SU-DHL-6 (cell line): ENCODE results near the gene PDIA5.

Source experiments
- H2AFZ ChIP-seq: fragments of 200-600 bp; sonication (generic); 2 replicates; pipeline ENCODE4 v1.6.1; 2014; ENCODE audit warnings: low read depth, mild to moderate bottlenecking, moderate library complexity, mixed read lengths, antibody characterized with exemption, low read length; ENCODE audit not compliant: severe bottlenecking
- H3F3A ChIP-seq: fragments of 200-600 bp; shearing (Covaris generic); 2 replicates; pipeline ENCODE4 v1.6.0; 2016; ENCODE audit warnings: antibody characterized with exemption, mild to moderate bottlenecking; ENCODE audit not compliant: insufficient read depth
- H3K27ac ChIP-seq: fragments of 200-600 bp; sonication (generic); 2 replicates; pipeline ENCODE4 v1.5.1; 2016; ENCODE audit warnings: low read depth, mild to moderate bottlenecking, low read length, moderate library complexity, mixed read lengths
- H3K27me3 ChIP-seq: fragments of 200-600 bp; sonication (generic), shearing (Covaris generic); 2 replicates; pipeline ENCODE4 v1.6.0; 2014; ENCODE audit warnings: mild to moderate bottlenecking, low read length
- H3K36me3 ChIP-seq: fragments of 200-600 bp; sonication (generic); 2 replicates; pipeline ENCODE4 v1.6.1; 2014; ENCODE audit warnings: mild to moderate bottlenecking, low read length, mixed read lengths
- H3K4me2 ChIP-seq: fragments of 300-600, 200-600 bp; shearing (Covaris generic), sonication (generic); 2 replicates; pipeline ENCODE4 v1.6.0; 2014; ENCODE audit warnings: low read length, low read depth, mild to moderate bottlenecking; ENCODE audit not compliant: poor library complexity, severe bottlenecking
- H3K4me3 ChIP-seq: fragments of 200-600 bp; sonication (generic); 2 replicates; pipeline ENCODE4 v1.5.1; 2014; ENCODE audit warnings: antibody characterized with exemption, low read length, mild to moderate bottlenecking, mixed read lengths; ENCODE audit not compliant: insufficient read depth, poor library complexity, severe bottlenecking
- H3K79me2 ChIP-seq: fragments of 200-600 bp; sonication (generic); 2 replicates; pipeline ENCODE4 v1.6.1; 2014; ENCODE audit warnings: mild to moderate bottlenecking, low read length, moderate library complexity; ENCODE audit not compliant: insufficient read depth
- H3K9ac ChIP-seq: fragments of 200-600 bp; sonication (generic); 2 replicates; pipeline ENCODE4 v1.7.0; 2014; ENCODE audit warnings: mild to moderate bottlenecking, low read length
- H3K9me2 ChIP-seq: fragments of 200-600 bp; sonication (generic); replicated peaks from 2 replicates; pipeline ENCODE4 v1.6.1; 2014; ENCODE audit warnings: low read length; ENCODE audit not compliant: insufficient read depth
- H3K9me3 ChIP-seq: fragments of 200-600 bp; sonication (generic); 2 replicates; pipeline ENCODE4 v1.6.1; 2014; ENCODE audit warnings: low read length, mixed read lengths; ENCODE audit not compliant: insufficient read depth
- H4K20me1 ChIP-seq: fragments of 200-600 bp; sonication (generic); 2 replicates; pipeline ENCODE4 v1.6.1; 2014; ENCODE audit warnings: low read depth, mild to moderate bottlenecking, antibody characterized with exemption, low read length, moderate library complexity, mixed read lengths
- EZH2phosphoT487 ChIP-seq: fragments of 200-600 bp; sonication (generic), shearing (Covaris generic); conservative IDR thresholded peaks from 2 replicates; pipeline ENCODE4 v1.6.1; 2018; ENCODE audit warnings: mild to moderate bottlenecking, antibody characterized with exemption, low read length, moderate library complexity, mixed read lengths
- TF ChIP-seq, protein P1 (sequence below): fragments of 200-600 bp; sonication (generic); IDR thresholded peaks from one replicate; pipeline ENCODE4 v1.5.1; 2017; ENCODE audit warnings: antibody characterized with exemption, mild to moderate bottlenecking, low read length, moderate library complexity; ENCODE audit not compliant: insufficient read depth, poor library complexity, severe bottlenecking

The PDIA5 gene

DNA sequence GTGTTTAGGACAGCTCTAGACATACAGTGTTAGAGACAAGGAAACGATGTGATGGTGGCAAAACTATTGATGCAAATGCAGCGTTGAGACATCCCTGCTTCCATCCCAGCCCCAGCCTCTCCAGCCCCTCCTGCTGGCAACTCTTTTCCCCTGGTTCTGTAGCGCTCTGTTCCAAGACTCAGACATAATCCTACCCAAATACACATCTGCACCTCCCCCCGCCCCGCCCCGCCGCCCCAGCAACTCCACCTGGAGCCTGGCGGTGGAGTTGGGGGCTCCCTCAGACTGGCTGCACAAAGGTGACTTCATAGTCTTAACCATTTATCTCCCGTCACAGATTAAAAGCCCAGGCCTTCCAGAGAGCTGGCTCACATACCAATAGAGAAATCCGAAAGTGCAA lies 127.7 kb downstream of the PDIA5 start:
- Histone ChIP-seq H3K27ac (no peak overlapping the region), H3K36me3 (no peaks in the 10 kb centered on the region), H2AFZ (no peak overlapping the region), H3K9me3 (no peaks in the 10 kb centered on the region), H4K20me1 (no peaks in the 10 kb centered on the region), H3K9me2 (no peaks in the 10 kb centered on the region), H3F3A (no peaks in the 10 kb centered on the region), H3K9ac (no peak overlapping the region), H3K27me3 (no peaks in the 10 kb centered on the region), H3K4me3 (no peak overlapping the region), H3K4me2 (no peak overlapping the region), H3K79me2 (no peaks in the 10 kb centered on the region)
- TF ChIP-seq EZH2phosphoT487 = no peak
- TF ChIP-seq, protein P1, sequence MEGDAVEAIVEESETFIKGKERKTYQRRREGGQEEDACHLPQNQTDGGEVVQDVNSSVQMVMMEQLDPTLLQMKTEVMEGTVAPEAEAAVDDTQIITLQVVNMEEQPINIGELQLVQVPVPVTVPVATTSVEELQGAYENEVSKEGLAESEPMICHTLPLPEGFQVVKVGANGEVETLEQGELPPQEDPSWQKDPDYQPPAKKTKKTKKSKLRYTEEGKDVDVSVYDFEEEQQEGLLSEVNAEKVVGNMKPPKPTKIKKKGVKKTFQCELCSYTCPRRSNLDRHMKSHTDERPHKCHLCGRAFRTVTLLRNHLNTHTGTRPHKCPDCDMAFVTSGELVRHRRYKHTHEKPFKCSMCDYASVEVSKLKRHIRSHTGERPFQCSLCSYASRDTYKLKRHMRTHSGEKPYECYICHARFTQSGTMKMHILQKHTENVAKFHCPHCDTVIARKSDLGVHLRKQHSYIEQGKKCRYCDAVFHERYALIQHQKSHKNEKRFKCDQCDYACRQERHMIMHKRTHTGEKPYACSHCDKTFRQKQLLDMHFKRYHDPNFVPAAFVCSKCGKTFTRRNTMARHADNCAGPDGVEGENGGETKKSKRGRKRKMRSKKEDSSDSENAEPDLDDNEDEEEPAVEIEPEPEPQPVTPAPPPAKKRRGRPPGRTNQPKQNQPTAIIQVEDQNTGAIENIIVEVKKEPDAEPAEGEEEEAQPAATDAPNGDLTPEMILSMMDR = no peak

DNA sequence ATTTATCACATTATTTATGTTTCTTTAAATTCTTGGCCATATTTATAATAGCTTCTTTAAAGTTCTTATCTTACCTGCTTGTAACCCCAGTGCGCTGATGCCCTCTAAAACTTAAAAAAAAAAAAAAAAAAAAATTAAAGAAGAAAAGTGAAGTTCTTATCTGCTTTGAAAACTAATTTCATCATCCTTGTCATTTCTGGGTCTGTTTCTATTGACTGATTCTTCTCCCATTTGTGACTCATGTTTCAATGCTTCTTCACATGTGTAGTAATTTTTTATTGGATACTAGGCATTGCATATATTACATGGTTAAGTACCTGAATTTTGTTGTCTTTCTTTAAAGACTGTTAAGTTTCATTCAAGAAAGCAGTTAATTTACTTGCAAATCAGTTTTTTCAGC lies 131.5 kb downstream of the PDIA5 start:
- H3K27me3 ChIP-seq = no peaks in the 10 kb centered on the region
- H3K4me3 ChIP-seq = no peak overlapping the region
- H3K9ac ChIP-seq = no peak overlapping the region
- TF ChIP-seq EZH2phosphoT487 = no peak
- TF ChIP-seq, protein P1 = no peak
- H3K36me3 ChIP-seq = no peaks in the 10 kb centered on the region
- H3K27ac ChIP-seq = no peak overlapping the region
- no peaks in the 10 kb centered on the region for H4K20me1 ChIP-seq
- H3K79me2 ChIP-seq = peaks cover 15% of the 10 kb centered on the region
- no peaks in the 10 kb centered on the region for H3K9me3 ChIP-seq
- H3K4me2 ChIP-seq = no peak overlapping the region
- no peak overlapping the region for H2AFZ ChIP-seq
- H3K9me2 ChIP-seq = no peaks in the 10 kb centered on the region
- no peaks in the 10 kb centered on the region for H3F3A ChIP-seq

DNA sequence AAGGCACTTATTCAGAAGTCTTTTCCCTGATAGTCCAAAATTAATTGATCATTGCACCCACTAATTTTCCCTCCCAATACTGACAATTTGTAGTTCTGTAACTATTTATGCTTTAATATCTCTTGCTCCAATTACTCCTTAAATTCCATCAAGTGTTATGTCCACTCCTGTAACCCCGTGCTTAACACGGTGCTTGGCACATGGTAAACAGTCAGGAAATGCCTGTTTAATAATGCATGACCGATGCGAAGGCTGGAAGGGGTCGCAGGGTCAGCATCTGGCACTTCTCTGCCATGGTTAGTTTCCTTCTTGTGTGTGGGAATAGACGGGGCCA lies 134.4 kb downstream of the PDIA5 start:
- H3K36me3 ChIP-seq = no peaks in the 10 kb centered on the region
- no peaks in the 10 kb centered on the region; the same call in 1 of the 2 replicates for H3F3A ChIP-seq
- H3K9ac ChIP-seq = peak overlapping the region; percentile 97
- H2AFZ ChIP-seq = peak overlapping the region; percentile 70
- peak overlapping the region; percentile 72 for H3K27ac ChIP-seq
- H3K9me3 ChIP-seq = no peaks in the 10 kb centered on the region
- H3K9me2 ChIP-seq = no peaks in the 10 kb centered on the region
- TF ChIP-seq EZH2phosphoT487 = no peak
- TF ChIP-seq, protein P1 = no peak
- peak overlapping the region; percentile 93 for H3K4me2 ChIP-seq
- H3K27me3 ChIP-seq = no peaks in the 10 kb centered on the region
- no peaks in the 10 kb centered on the region for H4K20me1 ChIP-seq
- peaks cover 35% of the 10 kb centered on the region for H3K79me2 ChIP-seq
- H3K4me3 ChIP-seq = peak overlapping the region; percentile 59
